Neutrophil (primary cell): Measurements from ENCODE around the gene USH2A.

Experiments used
- H3K27ac ChIP-seq: fragments of 200-600 bp; sonication (generic); 2 replicates; pipeline ENCODE4 v1.5.1; 2016; ENCODE audit warnings: mild to moderate bottlenecking, moderate library complexity
- H3K27me3 ChIP-seq: fragments of 200-600 bp; sonication (generic); 2 replicates; pipeline ENCODE4 v1.6.0; 2016; ENCODE audit warnings: mild to moderate bottlenecking
- H3K36me3 ChIP-seq: fragments of 200-600 bp; sonication (generic); 2 replicates; pipeline ENCODE4 v1.5.1; 2017
- H3K4me1 ChIP-seq, 2 experiments: fragments of 200-600 bp in 1 of 2; sonication (generic) in 1 of 2; 1 replicate in 1 of 2; 2 replicates in 1 of 2; pipeline versions ENCODE4 v1.5.1 to v1.6.1; 2013 to 2016; ENCODE audit warnings: low read depth in 1 of 2, low read length in 1 of 2, mild to moderate bottlenecking in 1 of 2, moderate library complexity in 1 of 2; ENCODE audit not compliant: control insufficient read depth in 1 of 2, insufficient read depth in 1 of 2
- H3K4me3 ChIP-seq, 2 experiments: fragments of 200-600 bp in 1 of 2; sonication (generic) in 1 of 2; 1 replicate in 1 of 2; 2 replicates in 1 of 2; pipeline ENCODE4 v1.5.1; 2013 to 2016; ENCODE audit warnings: low read depth in 1 of 2, low read length in 1 of 2, mild to moderate bottlenecking in 1 of 2, moderate library complexity in 1 of 2
- H3K9me3 ChIP-seq: fragments of 200-600 bp; sonication (generic); 2 replicates; pipeline ENCODE4 v1.5.1; 2016
- TF ChIP-seq, protein P1 (sequence below): fragments of 200-600 bp; sonication (generic); IDR thresholded peaks from 2 replicates; pipeline ENCODE4 v1.5.1; 2016; ENCODE audit warnings: antibody characterized with exemption

The USH2A gene

DNA sequence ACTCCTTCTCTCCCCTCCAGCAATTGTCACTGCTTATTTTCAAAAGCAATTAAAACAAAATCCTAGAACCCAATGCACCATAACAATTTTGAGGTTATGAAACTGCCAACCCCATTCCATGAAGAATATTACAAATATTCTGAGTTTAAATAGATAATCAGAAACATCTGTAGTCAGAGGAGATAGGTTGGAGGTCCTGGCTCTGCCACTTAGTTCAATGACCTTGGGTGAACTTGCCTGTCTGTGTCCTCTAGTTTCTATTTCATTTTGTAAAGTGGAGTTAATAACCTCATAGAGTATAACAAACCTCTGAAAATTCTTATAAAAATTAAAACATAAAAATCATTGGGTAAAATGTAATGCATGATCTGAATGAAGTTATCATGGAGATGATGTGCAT, 691.5 kb downstream of the USH2A start:
- TF ChIP-seq, protein P1, sequence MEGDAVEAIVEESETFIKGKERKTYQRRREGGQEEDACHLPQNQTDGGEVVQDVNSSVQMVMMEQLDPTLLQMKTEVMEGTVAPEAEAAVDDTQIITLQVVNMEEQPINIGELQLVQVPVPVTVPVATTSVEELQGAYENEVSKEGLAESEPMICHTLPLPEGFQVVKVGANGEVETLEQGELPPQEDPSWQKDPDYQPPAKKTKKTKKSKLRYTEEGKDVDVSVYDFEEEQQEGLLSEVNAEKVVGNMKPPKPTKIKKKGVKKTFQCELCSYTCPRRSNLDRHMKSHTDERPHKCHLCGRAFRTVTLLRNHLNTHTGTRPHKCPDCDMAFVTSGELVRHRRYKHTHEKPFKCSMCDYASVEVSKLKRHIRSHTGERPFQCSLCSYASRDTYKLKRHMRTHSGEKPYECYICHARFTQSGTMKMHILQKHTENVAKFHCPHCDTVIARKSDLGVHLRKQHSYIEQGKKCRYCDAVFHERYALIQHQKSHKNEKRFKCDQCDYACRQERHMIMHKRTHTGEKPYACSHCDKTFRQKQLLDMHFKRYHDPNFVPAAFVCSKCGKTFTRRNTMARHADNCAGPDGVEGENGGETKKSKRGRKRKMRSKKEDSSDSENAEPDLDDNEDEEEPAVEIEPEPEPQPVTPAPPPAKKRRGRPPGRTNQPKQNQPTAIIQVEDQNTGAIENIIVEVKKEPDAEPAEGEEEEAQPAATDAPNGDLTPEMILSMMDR: no peak
- no peaks in the 10 kb centered on the region for H3K4me1 ChIP-seq

DNA sequence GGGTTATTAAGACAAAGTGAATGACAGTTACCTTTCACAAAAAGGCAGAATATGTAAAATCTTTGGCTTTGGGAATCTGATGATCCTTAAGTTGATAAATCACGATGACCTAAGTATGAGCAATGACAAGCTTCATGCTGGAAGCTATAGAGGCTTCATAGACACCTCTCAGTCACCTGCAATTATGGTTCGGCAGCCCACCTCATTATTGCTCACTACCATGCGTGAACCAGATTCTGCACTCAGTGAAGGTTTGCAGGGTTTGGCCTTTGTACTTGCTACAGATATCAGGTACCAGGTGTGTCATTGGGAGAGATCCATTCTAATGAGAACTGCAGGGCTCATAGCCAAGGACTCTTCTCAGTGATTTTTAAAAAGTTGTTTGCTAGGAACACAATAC, 692.6 kb downstream of the USH2A start:
- Histone ChIP-seq H3K27ac (no peak overlapping the region), H3K27me3 (no peaks in the 10 kb centered on the region), H3K4me3 (no peak overlapping the region), H3K36me3 (no peaks in the 10 kb centered on the region), H3K9me3 (no peaks in the 10 kb centered on the region), H3K4me1 (no peaks in the 10 kb centered on the region)
- TF ChIP-seq, protein P1: no peak

More for the DNA sequence above, 691.5 kb downstream of the USH2A start:
- Histone ChIP-seq H3K27me3 (no peaks in the 10 kb centered on the region), H3K27ac (no peak overlapping the region), H3K4me3 (no peak overlapping the region), H3K9me3 (no peaks in the 10 kb centered on the region), H3K36me3 (no peaks in the 10 kb centered on the region)

DNA sequence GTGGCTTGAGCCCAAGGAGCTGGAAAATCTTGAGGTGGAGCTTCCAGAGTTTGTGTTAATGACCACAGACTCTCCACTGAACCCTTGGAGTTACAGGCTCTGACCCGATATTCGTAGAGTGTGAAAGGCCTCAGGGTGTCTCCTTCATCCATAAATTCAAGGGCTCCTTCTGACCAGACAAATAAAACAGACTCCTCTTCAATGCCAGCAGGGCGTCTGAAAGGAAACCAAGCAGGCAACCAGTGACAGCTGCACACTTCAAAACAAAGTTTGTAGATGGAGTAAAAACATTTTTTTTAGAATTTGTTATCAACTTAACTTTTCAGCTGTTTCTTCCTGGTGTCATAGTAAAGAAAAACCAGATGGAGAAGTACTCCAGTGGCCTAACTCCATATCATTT, 695.1 kb downstream of the USH2A start:
- H3K27ac ChIP-seq: no peak overlapping the region
- no peaks in the 10 kb centered on the region for H3K9me3 ChIP-seq
- no peaks in the 10 kb centered on the region for H3K4me1 ChIP-seq
- H3K27me3 ChIP-seq: no peaks in the 10 kb centered on the region
- H3K4me3 ChIP-seq: no peak overlapping the region
- H3K36me3 ChIP-seq: no peaks in the 10 kb centered on the region
- TF ChIP-seq, protein P1: no peak

DNA sequence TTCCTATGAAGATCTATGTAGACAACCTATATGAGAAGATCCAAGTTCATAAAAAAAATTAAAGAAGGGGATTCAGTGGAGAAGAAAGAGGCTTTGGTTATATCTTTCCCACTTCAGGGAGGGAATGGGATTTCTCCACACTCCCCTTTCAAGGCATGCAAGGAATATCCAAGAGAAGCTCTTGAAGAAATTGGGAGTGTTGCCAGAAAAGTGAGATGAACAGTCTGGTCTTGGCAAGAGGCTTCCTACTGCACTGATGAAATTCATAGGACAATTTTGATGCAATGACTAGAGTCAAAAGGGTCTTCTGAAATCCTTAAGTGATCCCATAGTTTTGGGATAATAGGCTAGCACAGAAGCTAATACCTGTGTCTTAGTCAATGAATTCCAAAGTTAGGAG, 703.1 kb downstream of the USH2A start:
- Histone ChIP-seq H3K27me3 (no peaks in the 10 kb centered on the region), H3K4me1 (no peaks in the 10 kb centered on the region), H3K27ac (no peak overlapping the region), H3K36me3 (no peaks in the 10 kb centered on the region), H3K9me3 (no peaks in the 10 kb centered on the region), H3K4me3 (no peak overlapping the region)
- TF ChIP-seq, protein P1: no peak

DNA sequence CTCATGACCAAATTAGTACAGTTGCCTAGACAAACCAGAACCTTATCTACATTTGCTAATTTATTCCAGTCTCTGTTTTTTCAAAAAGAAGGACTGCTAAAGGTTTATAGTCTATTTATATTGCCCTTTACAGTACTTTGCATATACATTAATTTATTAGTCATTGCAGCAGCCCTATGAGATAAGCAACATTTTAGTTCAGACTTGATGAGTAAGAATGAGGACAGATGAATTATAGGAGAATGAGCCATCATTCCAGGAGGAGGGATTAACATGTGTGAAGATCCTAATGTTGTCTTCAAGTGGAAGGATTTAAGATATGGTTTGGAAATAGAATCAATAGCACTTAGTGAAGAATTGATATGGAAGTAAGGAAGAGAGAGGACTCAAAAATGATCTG, 703.7 kb downstream of the USH2A start:
- Histone ChIP-seq H3K4me3 (no peak overlapping the region), H3K36me3 (no peaks in the 10 kb centered on the region), H3K4me1 (no peaks in the 10 kb centered on the region), H3K9me3 (no peaks in the 10 kb centered on the region), H3K27ac (no peak overlapping the region), H3K27me3 (no peaks in the 10 kb centered on the region)
- TF ChIP-seq, protein P1: no peak
